Hepatocyte (in vitro differentiated cells): ENCODE data around the gene ARL15.

Experiments
- EZH2phosphoT487 ChIP-seq: fragments of 200-600 bp; sonication (generic); IDR thresholded peaks from one replicate; pipeline ENCODE4 v1.6.1; 2018; ENCODE audit warnings: antibody characterized with exemption, mild to moderate bottlenecking, low read depth, moderate library complexity; ENCODE audit not compliant: unreplicated experiment, severe bottlenecking
- TF ChIP-seq, protein P1 (sequence below): fragments of 200-600 bp; sonication (generic); IDR thresholded peaks from 2 replicates; pipeline ENCODE4 v1.5.1; 2016; ENCODE audit warnings: antibody characterized with exemption, mild to moderate bottlenecking; ENCODE audit not compliant: poor library complexity

GRCh38 chr5:54205453-54205852 lies 104.9 kb downstream of the ARL15 start:
- TF ChIP-seq, protein P1, sequence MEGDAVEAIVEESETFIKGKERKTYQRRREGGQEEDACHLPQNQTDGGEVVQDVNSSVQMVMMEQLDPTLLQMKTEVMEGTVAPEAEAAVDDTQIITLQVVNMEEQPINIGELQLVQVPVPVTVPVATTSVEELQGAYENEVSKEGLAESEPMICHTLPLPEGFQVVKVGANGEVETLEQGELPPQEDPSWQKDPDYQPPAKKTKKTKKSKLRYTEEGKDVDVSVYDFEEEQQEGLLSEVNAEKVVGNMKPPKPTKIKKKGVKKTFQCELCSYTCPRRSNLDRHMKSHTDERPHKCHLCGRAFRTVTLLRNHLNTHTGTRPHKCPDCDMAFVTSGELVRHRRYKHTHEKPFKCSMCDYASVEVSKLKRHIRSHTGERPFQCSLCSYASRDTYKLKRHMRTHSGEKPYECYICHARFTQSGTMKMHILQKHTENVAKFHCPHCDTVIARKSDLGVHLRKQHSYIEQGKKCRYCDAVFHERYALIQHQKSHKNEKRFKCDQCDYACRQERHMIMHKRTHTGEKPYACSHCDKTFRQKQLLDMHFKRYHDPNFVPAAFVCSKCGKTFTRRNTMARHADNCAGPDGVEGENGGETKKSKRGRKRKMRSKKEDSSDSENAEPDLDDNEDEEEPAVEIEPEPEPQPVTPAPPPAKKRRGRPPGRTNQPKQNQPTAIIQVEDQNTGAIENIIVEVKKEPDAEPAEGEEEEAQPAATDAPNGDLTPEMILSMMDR: no peak
- TF ChIP-seq EZH2phosphoT487: no peak
